Measurements from ENCODE around the gene HSPBP1. TPM values are rescaled to one million over a fixed set of nuclear protein-coding genes. Genes with fewer than 3 reads are reported as not detected.

Gene HSPBP1
- total and polyA plus RNA-seq, 4 donors: 19.3 to 62.2 (median 51.7) TPM

GRCh38 chr19:55228403-55229031, 51.4 kb downstream of the HSPBP1 start, which contains the start of gene TMEM86B:
Gene TMEM86B (minus strand): TSS chr19:55228763. CDS start chr19:55228741, 22 bp downstream.
- H3K9me3 ChIP-seq (ENCODE audit: control insufficient read depth in 4 of 4, insufficient read depth in 3 of 4, low read length in 3 of 4): no peaks in the 10 kb centered on the region
- no peak within 1 kb of the TSS for H3K4me3 ChIP-seq
- H3K4me1 ChIP-seq (ENCODE audit: control insufficient read depth in 5 of 5, insufficient read depth in 5 of 5, low read length in 5 of 5): no peaks in the 10 kb centered on the region
- WGBS, 2 donors: 91 to 94% methylated on average over 12 of the region's 12 CpGs
- ATAC-seq (ENCODE audit: insufficient read depth, low FRiP score): no peak
- no peak within 1 kb of the TSS for H3K27ac ChIP-seq (ENCODE audit: low read depth in 1 of 2, low read length in 1 of 2)
- H3K9ac ChIP-seq (ENCODE audit: insufficient read depth in 1 of 2, low read length in 2 of 2): no peak within 1 kb of the TSS
- H3K36me3 ChIP-seq (ENCODE audit: control insufficient read depth in 4 of 4, insufficient read depth in 4 of 4, low read length in 4 of 4): peaks cover 6 to 68% (median 17%) of the 10 kb centered on the region in 4 donors
- no peak for DNase-seq
- H3K27me3 ChIP-seq (ENCODE audit: control insufficient read depth in 3 of 3, insufficient read depth in 3 of 3, low read length in 2 of 3): no peaks in the 10 kb centered on the region
- no peak for TF ChIP-seq CTCF (IDR thresholded peaks at IDR 0.05; ENCODE audit: control extremely low read depth, extremely low read depth)

- no peaks in the 10 kb centered on the region for H3K9me3 ChIP-seq (ENCODE audit: control insufficient read depth in 4 of 4, insufficient read depth in 3 of 4, low read length in 3 of 4)
- no peak overlapping the region for H3K4me3 ChIP-seq
- H3K4me1 ChIP-seq (ENCODE audit: control insufficient read depth in 5 of 5, insufficient read depth in 5 of 5, low read length in 5 of 5): no peaks in the 10 kb centered on the region
- ATAC-seq (ENCODE audit: insufficient read depth, low FRiP score): no peak
- no peak for TF ChIP-seq CTCF (IDR thresholded peaks at IDR 0.05; ENCODE audit: control extremely low read depth, extremely low read depth)
- DNase-seq: peak in 1 of 3 donors; percentile 8
- H3K27ac ChIP-seq (ENCODE audit: low read depth in 1 of 2, low read length in 1 of 2): no peak overlapping the region
- 83 to 84% methylated on average over 17 of the region's 17 CpGs for WGBS, 2 donors
- H3K36me3 ChIP-seq (ENCODE audit: control insufficient read depth in 4 of 4, insufficient read depth in 4 of 4, low read length in 4 of 4): peaks cover 6 to 68% (median 17%) of the 10 kb centered on the region in 4 donors
- H3K27me3 ChIP-seq (ENCODE audit: control insufficient read depth in 3 of 3, insufficient read depth in 3 of 3, low read length in 2 of 3): no peaks in the 10 kb centered on the region
- no peak overlapping the region for H3K9ac ChIP-seq (ENCODE audit: insufficient read depth in 1 of 2, low read length in 2 of 2)
Observed at GRCh38 chr19:55228015-55228391, 51.9 kb downstream of the HSPBP1 start.

- Histone ChIP-seq H3K9ac (ENCODE audit: insufficient read depth in 1 of 2, low read length in 2 of 2) (no peak overlapping the region), H3K27ac (ENCODE audit: low read depth in 1 of 2, low read length in 1 of 2) (no peak overlapping the region), H3K36me3 (ENCODE audit: control insufficient read depth in 4 of 4, insufficient read depth in 4 of 4, low read length in 4 of 4) (peaks cover 1 to 62% (median 15%) of the 10 kb centered on the region in 4 donors), H3K27me3 (ENCODE audit: control insufficient read depth in 3 of 3, insufficient read depth in 3 of 3, low read length in 2 of 3) (no peaks in the 10 kb centered on the region), H3K4me1 (ENCODE audit: control insufficient read depth in 5 of 5, insufficient read depth in 5 of 5, low read length in 5 of 5) (no peaks in the 10 kb centered on the region), H3K9me3 (ENCODE audit: control insufficient read depth in 4 of 4, insufficient read depth in 3 of 4, low read length in 3 of 4) (no peaks in the 10 kb centered on the region), H3K4me3 (no peak overlapping the region)
- no peak for ATAC-seq (ENCODE audit: insufficient read depth, low FRiP score)
- no peak for DNase-seq
- 93% methylated on average over 24 to 25 of the region's 25 CpGs for WGBS, 2 donors
- TF ChIP-seq CTCF (IDR thresholded peaks at IDR 0.05; ENCODE audit: control extremely low read depth, extremely low read depth): no peak
Observed at GRCh38 chr19:55227241-55228014, 52.5 kb downstream of the HSPBP1 start.
